GM21526 (cell line): ENCODE data around the gene ARHGAP11A.
A peak's percentile ranks its signal among the peaks of the same experiment; 100 is the strongest.
"Not testable (repeated sequence)": the region's sequence is repeated elsewhere in the genome, so short reads cannot be mapped to it uniquely, and the experiment has no call there.

ENCODE experiments used
- ATAC-seq: cut with Tn5 transposase; IDR thresholded peaks from one replicate; pipeline ENCODE4 v1.9.1; 2021; ENCODE audit warnings: moderate library complexity; ENCODE audit not compliant: unreplicated experiment, low FRiP score

Gene ARHGAP11A, protein sequence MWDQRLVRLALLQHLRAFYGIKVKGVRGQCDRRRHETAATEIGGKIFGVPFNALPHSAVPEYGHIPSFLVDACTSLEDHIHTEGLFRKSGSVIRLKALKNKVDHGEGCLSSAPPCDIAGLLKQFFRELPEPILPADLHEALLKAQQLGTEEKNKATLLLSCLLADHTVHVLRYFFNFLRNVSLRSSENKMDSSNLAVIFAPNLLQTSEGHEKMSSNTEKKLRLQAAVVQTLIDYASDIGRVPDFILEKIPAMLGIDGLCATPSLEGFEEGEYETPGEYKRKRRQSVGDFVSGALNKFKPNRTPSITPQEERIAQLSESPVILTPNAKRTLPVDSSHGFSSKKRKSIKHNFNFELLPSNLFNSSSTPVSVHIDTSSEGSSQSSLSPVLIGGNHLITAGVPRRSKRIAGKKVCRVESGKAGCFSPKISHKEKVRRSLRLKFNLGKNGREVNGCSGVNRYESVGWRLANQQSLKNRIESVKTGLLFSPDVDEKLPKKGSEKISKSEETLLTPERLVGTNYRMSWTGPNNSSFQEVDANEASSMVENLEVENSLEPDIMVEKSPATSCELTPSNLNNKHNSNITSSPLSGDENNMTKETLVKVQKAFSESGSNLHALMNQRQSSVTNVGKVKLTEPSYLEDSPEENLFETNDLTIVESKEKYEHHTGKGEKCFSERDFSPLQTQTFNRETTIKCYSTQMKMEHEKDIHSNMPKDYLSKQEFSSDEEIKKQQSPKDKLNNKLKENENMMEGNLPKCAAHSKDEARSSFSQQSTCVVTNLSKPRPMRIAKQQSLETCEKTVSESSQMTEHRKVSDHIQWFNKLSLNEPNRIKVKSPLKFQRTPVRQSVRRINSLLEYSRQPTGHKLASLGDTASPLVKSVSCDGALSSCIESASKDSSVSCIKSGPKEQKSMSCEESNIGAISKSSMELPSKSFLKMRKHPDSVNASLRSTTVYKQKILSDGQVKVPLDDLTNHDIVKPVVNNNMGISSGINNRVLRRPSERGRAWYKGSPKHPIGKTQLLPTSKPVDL

DNA sequence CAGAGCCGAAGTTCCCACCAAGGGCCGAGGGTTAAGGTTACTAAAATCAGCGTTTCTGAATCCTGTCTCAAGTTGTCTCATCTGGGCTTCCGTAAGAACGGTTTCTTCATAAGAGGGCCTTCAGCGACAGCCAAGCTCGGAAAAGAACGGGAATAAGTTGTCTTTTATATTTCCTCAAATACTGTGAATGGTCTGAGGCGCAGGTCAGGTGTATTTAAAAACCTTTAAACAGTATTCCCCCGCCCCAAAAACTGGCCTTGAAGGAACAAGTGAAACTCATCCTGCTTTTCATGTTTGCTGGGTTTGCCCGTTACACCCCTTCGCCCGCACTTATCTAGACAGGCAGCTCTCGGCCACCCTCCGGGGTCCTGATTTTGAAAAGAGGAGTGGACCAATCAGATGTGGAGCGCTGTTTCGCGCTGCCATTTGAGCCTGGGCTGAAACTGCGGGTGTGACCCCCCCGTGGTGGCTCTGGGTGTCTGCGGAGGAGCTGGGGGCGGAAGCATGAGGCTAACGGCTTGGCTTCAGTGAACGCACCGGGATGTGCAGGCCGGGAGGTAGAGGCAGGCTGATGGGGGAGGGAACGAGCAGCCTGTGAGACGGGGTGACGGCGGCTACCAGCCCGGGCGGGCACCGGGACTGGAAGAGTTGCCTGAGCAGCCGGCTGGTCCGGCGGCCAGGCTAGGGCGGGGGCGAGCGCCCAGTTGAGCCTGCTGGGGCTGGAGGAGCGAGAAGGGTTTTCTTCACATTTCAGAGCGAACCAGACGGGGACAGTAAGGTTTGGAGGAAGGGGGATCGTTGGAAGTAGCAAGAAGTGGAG lies at the start of gene ARHGAP11A:
Gene ARHGAP11A, plus strand, starts transcription at position 454 of the 820 bp plus-strand sequence. CDS start 708 bp downstream, outside the sequence.
- ATAC-seq = peak; percentile 60

DNA sequence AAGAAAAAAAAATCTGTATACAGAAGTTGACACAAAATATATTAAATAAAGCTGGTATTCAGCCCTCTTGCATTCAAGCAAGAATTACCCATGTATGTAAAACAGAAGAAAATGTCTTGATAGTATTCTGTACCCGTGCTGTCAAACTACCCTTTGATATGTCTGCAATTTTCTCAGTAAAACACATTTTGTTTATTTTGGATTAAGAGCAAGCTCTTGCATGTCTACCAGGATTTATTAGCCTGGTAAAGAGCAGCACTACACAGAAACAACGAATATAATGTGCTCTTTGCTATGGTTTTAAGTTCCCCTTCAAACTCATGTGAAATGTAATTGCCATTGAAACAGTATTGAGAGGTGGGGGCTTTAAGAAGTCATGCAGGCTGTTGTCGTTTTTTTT lies 46.3 kb upstream of the ARHGAP11A start:
- not testable (repeated sequence) for ATAC-seq

DNA sequence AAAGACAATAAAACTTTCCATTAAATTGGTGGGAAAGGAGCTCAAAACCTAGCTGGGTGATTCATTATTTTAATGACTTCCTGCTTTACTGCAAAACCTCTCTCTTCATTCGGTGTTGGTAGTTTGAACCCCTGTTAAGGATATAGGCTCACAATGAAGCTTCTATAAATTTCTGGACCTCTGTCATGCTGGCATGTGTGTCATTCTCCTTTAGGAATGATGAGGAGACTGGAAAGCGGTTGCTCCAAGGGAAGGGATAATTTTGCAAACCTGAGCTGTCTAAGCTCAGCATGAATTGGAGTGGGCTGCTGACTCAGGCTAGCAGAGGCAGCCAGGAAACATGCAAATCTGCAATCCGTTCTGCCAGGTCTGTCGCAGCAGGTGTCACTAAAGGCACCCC lies 36.8 kb upstream of the ARHGAP11A start:
- not testable (repeated sequence) for ATAC-seq

DNA sequence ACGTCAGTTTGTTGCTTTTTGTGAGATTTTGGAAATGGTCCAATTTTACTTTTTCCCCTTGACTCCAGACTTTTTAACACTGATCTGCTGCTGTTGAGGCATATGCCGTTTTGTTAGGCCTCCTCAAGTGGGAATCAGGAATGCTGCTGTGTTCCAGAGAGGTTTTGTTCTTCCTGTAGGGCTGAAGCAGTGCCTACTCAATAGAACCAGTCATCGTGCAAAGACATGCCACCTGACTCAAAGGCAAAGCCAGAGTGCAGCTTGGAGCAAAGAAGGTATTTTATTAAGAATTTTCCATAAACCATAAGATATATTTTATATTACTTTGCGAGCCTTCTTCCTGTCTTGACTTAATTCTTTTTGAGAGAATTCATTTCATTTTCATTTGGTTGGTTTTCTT lies 29.5 kb upstream of the ARHGAP11A start:
- not testable (repeated sequence) for ATAC-seq

DNA sequence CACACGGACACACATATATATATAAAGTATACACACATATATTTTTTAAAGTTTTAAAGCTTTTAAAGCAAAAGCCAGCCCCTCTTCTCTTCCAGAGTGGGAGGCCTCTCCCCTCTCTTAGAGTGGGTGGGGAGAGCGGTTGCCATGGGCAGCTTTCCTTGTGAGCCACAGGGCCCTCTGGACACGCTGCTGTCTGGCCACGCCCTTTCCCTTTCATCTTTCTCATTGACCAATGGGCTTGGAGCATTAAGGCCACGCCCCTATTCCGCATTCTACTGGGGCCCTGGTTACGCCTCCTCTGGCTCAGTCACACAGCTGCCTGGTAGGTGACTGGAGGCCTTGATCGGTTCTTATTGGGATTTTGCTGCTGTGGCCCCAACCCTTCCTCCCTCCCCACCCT lies 22.2 kb upstream of the ARHGAP11A start, which contains the start of gene GOLGA8N:
Gene GOLGA8N, plus strand, starts transcription at position 306 of the 400 bp plus-strand sequence.
- ATAC-seq = not testable (repeated sequence)

DNA sequence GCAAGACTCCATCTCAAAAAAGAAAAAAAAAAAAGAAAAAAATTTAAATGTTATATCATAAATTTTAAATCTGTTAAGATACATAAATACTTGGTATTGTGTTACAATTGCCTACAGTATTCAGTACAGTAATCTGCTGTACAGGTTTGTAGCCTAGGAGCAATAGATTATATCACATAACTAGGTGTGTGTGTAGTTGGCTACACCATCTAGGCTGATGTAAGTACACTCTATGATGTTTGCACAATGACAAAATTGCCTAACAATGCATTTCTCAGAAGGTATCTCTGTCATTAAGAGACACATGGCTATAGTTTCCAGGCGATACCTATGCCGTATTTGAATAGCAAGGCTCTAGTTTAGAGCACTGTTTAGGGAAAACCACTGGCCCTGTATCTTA lies 5.8 kb upstream of the ARHGAP11A start:
- not testable (repeated sequence) for ATAC-seq

DNA sequence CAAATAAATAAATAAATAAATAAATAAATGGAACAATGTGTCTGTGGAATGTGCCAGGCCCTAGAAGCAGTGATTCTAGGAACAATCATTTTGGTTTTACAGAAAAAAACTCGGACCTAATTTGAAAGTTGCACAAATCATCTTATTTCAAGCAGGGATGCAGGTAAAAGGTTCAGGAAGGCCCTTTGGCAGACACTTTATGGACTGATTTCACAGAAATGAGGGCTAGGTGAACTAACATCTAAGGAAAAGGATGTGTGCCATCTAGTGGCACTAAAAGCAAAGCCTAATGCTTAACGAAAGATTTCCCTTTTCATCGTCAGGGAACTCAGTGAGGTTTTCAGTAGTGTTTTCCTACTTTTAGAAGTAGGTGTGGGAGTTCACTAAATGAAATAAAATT lies 4.6 kb upstream of the ARHGAP11A start:
- not testable (repeated sequence) for ATAC-seq

DNA sequence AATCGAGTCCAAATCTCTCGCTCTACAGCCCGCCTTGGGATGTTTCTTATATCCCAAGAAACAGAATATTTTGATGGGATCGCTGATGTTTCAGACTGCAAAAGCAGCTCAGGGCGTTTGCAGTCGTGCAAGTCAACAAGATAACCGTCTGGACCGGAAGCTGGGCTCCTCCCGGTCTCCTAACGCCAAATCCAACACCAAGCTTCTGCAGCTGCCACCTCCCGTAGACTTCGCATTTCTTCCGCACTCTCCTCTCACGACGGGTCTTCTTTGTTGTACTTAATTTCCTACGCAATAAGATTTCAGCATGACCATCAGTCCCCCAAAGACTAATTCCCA lies 623 bp upstream of the ARHGAP11A start:
- peak; percentile 37 for ATAC-seq

DNA sequence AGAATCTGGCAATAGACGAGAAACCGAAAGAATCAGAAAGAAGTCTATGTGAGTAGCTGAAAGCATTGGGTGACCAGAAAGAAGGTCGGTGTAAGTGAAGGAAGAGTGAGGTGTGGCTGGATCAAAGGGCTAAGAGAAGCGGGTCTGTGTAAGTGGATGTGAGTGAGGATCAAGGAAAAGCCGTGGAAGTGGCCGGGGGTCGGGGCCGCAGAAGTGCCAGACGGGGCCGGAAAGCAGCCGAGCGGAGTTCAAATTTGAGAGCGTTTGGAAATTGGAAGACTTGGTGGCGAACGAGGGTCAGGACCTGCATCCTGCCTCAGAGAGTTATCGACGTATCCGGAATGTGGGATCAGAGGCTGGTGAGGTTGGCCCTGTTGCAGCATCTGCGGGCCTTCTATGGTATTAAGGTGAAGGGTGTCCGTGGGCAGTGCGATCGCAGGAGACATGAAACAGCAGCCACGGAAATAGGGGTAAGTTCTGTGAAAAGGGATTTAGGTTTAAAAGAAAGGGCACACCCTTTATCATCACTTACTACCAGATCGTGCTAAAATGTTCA lies 645 bp downstream of the ARHGAP11A start:
- ATAC-seq = not testable (repeated sequence)

DNA sequence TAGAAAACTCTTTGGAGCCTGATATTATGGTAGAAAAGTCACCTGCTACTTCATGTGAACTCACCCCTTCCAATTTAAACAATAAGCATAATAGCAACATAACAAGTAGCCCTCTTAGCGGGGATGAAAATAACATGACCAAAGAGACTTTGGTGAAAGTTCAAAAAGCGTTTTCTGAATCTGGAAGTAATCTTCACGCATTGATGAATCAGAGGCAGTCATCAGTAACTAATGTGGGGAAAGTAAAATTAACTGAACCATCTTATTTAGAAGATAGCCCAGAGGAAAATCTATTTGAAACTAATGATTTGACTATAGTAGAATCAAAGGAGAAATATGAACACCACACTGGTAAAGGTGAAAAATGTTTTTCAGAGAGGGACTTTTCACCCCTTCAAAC lies 21.1 kb downstream of the ARHGAP11A start:
- ATAC-seq = no peak

DNA sequence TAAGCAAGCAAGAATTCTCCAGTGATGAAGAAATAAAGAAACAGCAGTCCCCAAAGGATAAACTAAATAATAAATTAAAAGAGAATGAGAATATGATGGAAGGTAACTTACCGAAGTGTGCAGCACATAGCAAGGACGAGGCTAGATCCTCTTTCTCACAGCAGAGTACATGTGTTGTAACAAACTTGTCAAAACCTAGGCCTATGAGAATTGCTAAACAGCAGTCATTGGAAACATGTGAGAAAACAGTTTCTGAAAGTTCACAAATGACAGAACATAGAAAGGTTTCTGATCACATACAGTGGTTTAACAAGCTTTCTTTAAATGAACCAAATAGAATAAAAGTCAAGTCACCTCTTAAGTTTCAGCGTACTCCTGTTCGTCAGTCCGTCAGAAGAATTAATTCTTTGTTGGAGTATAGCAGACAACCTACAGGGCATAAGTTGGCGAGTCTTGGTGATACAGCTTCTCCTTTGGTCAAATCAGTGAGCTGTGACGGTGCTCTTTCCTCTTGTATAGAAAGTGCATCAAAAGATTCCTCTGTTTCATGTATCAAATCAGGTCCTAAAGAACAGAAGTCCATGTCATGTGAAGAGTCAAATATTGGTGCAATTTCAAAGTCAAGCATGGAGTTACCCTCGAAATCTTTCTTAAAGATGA lies 21.7 kb downstream of the ARHGAP11A start:
- no peak for ATAC-seq

DNA sequence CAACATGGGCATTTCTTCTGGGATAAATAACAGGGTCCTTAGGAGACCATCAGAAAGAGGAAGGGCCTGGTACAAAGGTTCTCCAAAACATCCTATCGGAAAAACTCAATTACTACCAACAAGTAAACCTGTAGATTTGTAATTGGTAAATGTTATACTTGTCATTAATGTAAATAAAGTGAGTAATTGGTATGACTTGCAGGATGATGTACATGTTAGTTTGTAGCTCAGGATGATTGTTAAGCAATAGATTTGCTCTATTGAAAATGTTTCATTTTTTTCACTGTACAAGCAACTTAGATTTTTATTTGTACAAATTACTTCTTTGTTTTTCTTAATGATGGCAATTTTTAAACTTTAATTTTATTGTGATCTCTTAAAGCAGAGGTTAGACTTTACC lies 22.4 kb downstream of the ARHGAP11A start:
- no peak for ATAC-seq

DNA sequence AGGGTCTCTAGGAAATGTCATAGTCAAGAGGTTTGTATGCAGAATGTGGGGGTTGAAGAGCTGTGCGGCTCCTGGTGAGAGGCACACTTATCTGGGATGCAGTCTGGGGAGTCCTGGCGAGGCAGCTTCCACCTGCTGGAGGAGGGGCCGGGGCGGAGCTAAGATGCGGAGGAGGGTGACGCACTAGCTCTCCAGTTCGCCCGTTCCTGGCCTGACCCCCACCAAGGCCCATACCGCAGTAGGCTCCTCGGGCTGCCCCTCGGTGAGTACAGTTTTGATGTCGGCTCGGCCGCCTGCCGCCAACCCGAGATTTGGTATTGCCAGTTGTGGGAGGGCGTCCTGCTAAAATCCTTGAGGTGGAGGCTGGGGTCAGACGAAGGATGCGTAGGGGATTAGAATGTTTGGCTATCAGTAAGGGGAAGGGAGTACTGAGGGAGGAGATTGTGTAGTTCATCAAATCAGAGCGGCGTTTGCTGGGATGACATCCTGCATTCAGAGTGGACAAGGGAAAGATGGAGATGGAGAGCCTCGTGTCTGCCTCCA lies 26.3 kb downstream of the ARHGAP11A start, which contains the start of gene SCG5:
Gene SCG5, plus strand, starts transcription at position 194 of the 543 bp plus-strand sequence. CDS start 1,883 bp downstream, outside the sequence.
- no peak for ATAC-seq

DNA sequence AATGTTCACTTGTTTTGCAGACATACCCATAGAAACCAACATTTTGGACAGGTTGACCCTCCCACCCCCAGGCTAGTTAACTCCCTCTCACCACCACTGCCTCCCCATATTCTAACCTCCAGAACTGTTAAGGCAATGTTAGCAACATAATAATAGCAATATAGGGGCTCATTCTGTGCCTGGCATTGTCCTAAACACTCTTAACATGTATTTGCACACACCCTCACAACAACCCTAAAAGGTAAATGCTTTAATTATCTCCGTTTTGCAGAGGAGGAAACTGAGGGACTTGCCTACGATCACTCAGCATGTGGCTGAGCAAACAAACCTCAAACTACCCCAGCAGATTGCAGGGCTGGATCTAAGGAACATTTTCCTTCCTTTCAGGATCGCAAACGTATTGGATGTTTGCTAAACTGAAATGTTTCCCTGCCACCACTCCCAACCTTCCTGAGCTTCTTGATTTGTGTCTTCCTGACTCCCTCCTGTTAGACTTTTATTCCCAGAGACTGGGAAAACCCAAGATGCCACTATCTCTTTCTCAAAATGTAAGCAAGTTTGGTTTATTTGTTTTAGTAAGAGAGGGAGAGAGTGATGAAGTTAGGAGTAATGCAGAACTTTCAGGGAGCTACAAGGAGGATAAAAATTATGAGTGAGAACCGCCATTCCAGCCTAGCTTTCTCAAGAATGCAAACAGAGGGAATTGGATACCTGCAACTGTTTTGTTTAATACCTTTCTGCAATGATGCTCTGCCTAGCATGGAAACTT lies 27.5 kb downstream of the ARHGAP11A start:
- ATAC-seq = no peak

DNA sequence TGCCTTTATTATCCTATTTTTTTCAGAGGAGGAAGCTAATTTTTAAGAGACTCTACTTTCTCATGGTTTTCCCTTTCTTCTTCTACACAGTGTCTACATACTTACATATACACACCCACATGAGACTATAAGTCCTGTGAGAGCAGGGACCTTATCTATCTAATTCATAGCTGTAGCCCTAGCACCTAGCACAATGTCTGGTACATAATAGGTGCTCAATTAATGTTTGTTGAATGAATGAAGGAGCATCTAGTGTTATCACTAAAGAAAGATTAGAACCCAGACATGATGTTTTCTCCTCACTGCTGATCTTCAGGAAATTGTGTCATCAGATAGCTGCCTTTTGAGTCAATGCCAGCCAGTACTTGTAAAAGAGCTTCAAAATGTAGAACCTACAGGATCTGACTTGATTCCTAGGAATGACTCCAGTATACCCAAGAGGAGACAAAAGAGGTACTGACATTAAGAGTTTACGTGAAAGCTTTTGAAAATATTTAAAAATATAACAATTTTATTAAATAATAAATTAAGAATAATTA lies 28.7 kb downstream of the ARHGAP11A start:
- ATAC-seq = no peak

DNA sequence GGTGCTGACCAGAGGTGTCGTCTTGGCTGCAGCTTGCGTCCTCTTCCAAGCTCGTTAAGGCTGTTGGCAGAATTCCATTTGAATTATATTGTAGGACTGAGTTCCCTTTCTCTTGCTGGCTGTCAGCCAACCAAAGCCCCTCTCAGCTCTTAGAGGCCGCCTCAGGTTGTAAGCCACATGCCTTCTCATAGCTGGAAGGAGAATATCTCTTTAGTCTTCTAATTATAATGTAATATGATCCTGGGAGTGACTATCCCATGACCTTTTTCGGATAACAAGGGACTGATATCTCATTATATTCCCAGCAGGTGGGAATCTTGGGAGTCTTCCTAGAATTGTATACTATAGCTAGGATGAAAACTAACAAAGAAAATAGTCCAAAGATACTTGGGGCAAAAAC lies 31.0 kb downstream of the ARHGAP11A start:
- no peak for ATAC-seq

DNA sequence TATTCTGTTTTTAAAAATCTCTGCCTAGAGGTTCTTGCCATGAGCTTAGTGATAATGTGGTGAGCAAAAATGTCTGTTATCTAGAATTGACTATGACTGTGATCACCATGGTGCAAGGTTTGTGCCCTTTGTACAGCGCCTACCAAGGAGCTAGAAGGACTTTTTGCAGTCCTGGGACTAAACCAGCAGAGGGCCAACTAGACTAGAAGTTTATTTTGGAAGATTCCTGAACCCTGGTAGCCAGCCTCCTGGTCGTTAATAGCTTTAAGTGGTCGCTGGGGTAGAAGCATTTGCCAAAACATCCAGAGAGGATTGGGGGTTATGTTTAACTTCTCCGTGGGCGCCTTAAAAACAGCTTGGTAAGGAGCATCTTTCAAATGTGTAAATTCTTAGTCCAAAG lies 34.0 kb downstream of the ARHGAP11A start:
- no peak for ATAC-seq

DNA sequence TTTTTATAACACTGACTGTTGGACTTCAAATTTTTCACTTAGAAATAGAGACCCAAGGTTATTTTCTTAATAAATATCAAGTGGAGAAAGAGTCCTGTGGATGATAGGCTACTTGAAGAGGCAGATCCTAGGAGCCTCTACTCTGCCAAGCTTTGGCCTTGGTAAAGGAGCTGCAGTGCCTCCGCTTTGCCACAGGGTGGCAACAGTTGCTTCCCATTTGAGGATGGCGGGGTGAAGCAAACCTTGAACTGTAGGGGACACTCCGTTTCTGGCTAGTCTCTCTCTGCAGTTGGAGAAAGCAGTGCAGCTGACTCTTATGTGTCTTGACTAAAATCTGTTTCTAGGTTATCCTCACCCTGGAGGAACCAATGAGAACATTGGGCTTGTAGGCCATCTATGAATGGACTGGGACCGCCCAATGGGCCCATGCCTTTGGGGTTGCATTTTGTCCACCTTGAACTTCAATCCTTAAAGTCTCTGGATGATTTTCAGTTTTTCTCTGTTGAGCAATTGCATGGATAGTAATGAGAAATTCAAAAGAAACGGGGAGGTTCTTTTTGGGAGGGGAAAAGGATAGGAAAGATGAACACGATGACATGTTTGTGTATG lies 36.0 kb downstream of the ARHGAP11A start:
- peak; percentile 77 for ATAC-seq
